Inflammatory macrophage treated with lipopolysaccharide for 1 hour (primary cell): Measurements from ENCODE around the gene CHDH.
A peak's percentile ranks its signal among the peaks of the same experiment; 100 is the strongest.

Source experiments
- DNase-seq, 2 donors: peaks; one replicate each; pipeline ENCODE4 v3.0.0-alpha.2; 2020 to 2022

The CHDH gene

GRCh38 chr3:53806182-53807116 is 39.8 kb downstream of the CHDH start:
- DNase-seq: no peak

- DNase-seq: no peak
Observed at GRCh38 chr3:53805463-53806159, 40.6 kb downstream of the CHDH start.

- peak in 1 of 2 donors; percentile 7 for DNase-seq
Observed at GRCh38 chr3:53804697-53805462, 41.3 kb downstream of the CHDH start.

- DNase-seq: no peak
Observed at GRCh38 chr3:53803816-53804695, 42.2 kb downstream of the CHDH start.

GRCh38 chr3:53803124-53803815 is 42.9 kb downstream of the CHDH start:
- no peak for DNase-seq

GRCh38 chr3:53802256-53802880 is 43.9 kb downstream of the CHDH start:
- no peak for DNase-seq

- DNase-seq: no peak
Observed at GRCh38 chr3:53801319-53801718, 44.9 kb downstream of the CHDH start.

- no peak for DNase-seq
Observed at GRCh38 chr3:53800041-53800906, 45.9 kb downstream of the CHDH start.

GRCh38 chr3:53799338-53799865 is 46.8 kb downstream of the CHDH start:
- DNase-seq: no peak

GRCh38 chr3:53798144-53798543 is 48.1 kb downstream of the CHDH start:
- DNase-seq: no peak

GRCh38 chr3:53795789-53796560 is 50.2 kb downstream of the CHDH start:
- no peak for DNase-seq

GRCh38 chr3:53795176-53795575 is 51.0 kb downstream of the CHDH start:
- no peak for DNase-seq

GRCh38 chr3:53794597-53794996 is 51.6 kb downstream of the CHDH start:
- DNase-seq: no peak

- DNase-seq: no peak
Observed at GRCh38 chr3:53792866-53793265, 53.4 kb downstream of the CHDH start.

GRCh38 chr3:53791317-53791716 is 54.9 kb downstream of the CHDH start:
- DNase-seq: no peak

- no peak for DNase-seq
Observed at GRCh38 chr3:53790470-53790869, 55.7 kb downstream of the CHDH start.

GRCh38 chr3:53789459-53789858 is 56.8 kb downstream of the CHDH start:
- DNase-seq: no peak

- no peak for DNase-seq
Observed at GRCh38 chr3:53788038-53788437, 58.2 kb downstream of the CHDH start.

GRCh38 chr3:53787016-53787415 is 59.2 kb downstream of the CHDH start:
- DNase-seq: no peak
